HG03432 (cell line): ENCODE measurements around the gene ADK.
"Not testable (repeated sequence)": the region's sequence is repeated elsewhere in the genome, so short reads cannot be mapped to it uniquely, and the experiment has no call there.

Source experiments
- ATAC-seq: cut with Tn5 transposase; IDR thresholded peaks from one replicate; pipeline ENCODE4 v1.9.1; 2021; ENCODE audit warnings: mild to moderate bottlenecking, moderate library complexity; ENCODE audit not compliant: unreplicated experiment

ADK gene

GRCh38 chr10:74337330-74338016, 186.5 kb downstream of the ADK start:
- no peak for ATAC-seq

GRCh38 chr10:74342991-74343390, 192.0 kb downstream of the ADK start:
- no peak for ATAC-seq

DNA sequence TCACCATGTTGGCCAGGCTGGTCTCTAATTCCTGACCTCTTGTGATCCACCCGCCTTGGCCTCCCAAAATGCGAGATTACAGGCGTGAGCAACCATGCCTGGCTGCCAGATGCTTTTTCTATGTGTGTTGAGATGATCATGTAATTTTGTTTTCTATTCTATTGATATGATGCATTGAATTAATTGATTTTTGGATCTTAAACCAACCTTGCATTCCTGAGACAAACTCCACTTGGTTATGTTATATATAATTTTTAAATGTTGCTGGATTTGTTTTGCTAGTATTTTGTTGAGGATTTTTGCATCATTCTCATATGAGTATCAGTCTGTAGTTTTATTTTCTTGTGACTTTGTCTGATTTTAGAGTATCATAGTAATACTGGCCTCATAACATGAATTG, 192.8 kb downstream of the ADK start:
- ATAC-seq = no peak

DNA sequence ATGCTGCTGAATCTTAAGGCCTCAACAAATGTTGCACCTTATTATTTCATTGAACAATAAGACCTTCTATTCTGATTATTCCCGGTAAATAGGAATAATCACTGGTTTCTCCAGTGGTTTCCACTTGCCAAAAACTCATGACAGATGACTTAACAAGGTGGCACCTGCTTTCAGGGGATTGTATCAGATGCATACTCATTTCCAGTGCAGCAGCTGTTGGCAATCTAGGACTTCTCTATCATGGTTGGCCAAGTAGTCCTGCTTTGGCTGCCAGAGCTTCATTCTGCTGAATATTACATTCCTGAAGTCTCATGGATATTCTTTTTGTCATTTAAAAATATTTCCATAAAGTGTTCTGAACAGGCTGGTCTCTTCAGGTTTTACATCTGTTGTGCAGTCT, 193.3 kb downstream of the ADK start:
- no peak for ATAC-seq

DNA sequence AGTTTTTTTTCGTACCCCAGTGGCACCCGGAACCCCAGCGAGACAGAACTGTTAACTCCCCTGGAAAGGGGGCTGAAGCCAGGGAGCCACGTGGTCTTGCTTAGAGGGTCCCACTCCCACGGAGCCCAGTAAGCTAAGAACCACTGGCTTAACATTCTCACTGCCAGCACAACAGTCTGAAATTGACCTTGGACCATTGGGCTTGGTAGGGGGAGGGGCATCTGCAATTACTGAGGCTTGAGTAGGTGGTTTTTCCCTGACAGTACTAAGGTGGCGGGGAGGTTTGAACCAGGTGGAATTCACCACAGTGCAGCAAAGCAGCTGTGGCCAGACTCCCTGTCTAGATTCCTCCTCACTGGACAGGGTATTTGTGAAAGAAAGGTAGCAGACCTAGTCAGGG, 196.5 kb downstream of the ADK start:
- ATAC-seq = no peak

DNA sequence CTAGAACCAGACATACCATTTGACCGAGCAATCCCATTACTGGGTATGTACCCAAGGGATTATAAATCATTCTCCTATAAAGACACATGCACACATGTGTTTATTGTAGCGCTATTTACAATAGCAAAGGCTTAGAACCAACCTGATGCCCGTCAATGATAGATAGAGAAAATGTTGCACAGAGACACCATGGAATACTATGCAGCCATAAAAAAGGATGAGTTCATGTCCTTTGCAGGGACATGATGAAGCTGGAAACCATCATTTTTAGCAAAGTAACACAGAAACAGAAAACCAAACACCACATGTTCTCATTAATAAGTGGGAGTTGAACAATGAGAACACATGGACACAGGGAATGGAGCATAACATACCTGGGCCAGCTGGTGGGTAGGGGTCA, 202.0 kb downstream of the ADK start:
- not testable (repeated sequence) for ATAC-seq

DNA sequence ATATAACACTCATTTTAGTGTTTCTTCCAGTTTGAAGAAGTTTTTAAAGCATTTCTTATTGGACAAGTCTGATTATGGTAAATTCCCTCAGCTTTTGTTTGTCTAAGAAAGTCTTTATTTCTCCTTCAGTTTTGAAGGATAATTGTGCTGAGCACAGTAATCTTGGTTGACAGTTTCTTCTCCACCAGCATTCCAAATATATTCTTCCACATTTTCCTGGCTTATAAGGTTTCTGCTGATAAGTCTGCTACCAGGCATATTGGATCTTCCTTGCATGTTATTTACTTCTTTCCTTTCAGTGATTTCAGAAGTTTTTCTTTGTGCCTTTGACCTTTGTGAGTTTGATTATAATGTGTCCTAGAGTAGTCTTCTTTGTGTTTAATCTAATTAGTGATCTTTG, 210.7 kb downstream of the ADK start:
- no peak for ATAC-seq

DNA sequence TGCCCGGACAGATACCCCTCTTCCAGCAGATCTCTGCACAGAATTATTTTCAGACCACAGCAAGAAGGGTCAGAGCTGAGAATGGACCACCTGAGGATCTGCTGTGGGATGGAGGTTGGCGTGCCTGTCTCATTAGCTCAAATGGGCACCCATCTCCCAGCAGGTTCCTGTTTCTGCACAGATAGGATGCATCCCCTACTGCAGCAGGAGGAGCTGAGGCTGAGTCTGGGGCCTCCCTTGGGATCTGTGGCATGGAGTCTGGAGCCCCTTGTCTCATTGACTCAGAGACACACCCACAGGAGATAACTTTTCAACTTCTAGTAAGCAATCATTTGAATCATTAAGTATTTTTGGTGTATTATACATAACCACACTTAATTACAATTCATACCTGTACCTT, 212.7 kb downstream of the ADK start:
- no peak for ATAC-seq

- no peak for ATAC-seq
Measured at GRCh38 chr10:74365109-74365508, 214.1 kb downstream of the ADK start.

GRCh38 chr10:74371696-74372095, 220.7 kb downstream of the ADK start:
- ATAC-seq = no peak

- no peak for ATAC-seq
Measured at GRCh38 chr10:74373059-74373458, 222.0 kb downstream of the ADK start.

DNA sequence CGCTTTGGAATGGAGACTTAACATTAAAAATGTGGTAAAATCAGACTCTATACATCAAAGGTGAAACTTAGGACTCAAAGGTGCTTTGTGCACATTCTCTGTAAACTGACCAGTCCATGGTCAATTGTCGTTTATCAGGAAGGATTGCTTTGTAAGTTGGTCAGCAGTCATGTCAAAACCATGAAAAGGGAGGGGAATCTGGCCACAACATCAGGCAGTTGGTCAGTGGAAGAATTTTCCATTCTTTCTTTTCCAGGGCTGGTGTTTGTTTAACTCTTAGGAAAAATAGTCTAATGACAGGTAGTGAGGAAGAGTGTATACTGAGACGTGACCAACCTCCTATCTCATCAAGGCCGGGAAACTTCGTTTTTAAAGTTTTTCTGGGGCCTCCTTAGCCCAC, 226.5 kb downstream of the ADK start:
- ATAC-seq = no peak

DNA sequence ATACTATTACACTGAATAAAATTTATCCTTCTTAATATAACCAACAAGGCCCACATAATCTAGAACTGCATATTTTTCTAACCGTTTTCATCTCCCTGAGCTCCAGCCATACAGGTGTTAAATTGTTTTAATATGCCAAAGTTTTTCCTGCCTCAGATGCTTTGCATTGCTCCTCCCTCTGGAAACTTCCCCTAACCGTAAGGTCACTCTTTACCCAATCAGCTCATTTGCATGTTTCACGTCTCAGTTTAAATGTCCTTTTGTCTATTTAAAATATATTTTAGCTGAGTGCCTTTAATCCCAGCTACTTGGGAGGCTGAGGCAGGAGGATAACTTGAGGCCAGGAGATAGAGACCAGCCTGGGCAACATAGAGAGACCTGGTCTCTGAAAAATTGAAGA, 228.5 kb downstream of the ADK start:
- no peak for ATAC-seq

GRCh38 chr10:74380795-74381194, 229.8 kb downstream of the ADK start:
- no peak for ATAC-seq

GRCh38 chr10:74381291-74381853, 230.4 kb downstream of the ADK start:
- ATAC-seq = no peak

DNA sequence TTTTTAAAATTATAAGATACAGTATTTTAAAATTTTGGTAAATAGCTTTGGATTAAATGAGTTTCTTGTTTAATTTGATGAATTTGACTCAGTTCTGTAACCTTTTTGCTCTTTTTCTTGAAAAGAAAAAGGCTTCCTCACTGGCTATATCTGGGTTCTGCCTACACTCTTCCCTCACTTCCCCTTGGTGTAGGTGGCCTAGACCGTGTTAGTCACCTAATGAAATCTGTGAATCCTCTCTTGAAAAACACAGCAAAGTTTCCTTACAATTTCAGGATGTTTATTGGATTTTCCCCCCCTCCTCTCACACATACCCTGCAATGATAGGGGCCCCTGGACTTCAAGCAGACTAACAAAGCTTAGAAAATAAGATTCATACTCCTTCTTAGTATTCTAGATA, 231.6 kb downstream of the ADK start:
- ATAC-seq = no peak

GRCh38 chr10:74383642-74384041, 232.6 kb downstream of the ADK start:
- no peak for ATAC-seq

DNA sequence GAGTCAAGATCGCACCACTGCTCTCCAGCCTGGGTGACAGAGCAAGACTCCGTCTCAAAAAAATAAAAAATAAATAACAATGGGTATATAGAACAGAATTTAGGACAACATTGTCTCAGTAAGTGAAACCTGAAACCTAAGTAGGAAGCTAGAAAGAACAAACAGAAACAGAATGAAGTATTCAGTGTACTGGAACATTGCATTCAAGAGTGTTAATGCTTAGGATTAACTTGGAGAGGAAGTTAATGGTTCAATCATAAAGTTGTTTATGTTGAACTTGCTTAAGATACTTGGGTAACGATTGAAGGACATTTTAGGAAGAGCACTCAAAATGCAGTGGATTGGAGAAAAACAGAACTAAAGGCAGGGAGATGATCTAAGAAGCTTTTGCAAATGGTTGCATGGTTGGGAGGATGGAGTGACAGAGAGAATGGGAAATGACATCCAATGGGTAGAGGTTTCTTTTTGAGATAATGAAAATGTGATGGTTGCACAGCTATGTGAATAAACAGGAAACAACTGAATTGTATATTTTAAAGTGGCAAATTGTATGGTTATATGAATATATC, 233.7 kb downstream of the ADK start:
- ATAC-seq = no peak

DNA sequence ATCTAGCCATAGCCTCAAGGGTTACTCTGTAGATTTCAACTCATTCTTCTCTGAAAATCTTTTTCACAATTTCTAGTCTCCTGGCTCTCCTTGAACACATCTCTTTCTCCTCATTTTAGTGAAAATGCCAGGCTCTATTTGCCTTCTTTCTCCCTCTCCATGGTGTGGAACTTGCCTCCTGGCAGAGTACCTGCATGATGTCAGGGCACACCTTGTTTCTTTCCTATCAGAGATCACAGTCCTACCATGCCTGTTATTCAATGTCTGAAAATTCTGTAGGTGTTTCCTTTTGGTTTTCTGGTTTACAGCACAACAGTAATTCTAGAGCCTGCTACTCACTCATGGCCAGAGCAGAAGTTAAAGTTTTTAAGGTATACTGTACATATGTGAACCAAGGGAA, 237.8 kb downstream of the ADK start:
- no peak for ATAC-seq

DNA sequence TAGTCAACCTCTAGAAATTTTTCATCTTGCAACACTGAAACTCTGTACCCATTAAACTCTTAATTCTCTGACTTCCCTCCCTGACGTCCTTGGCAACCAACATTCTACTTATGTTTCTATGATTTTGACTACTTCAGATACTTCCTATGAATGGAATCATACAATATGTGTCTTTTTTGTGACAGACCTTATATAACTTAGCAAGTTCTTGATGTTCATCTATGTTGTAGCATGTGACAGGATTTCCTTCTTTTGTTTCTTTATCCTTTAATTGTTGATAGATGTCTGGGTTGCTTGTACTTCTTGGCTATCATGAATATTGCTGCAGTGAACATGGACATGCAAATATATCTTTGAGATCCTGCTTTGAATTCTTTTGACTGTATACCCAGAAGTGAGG, 240.8 kb downstream of the ADK start:
- no peak for ATAC-seq

DNA sequence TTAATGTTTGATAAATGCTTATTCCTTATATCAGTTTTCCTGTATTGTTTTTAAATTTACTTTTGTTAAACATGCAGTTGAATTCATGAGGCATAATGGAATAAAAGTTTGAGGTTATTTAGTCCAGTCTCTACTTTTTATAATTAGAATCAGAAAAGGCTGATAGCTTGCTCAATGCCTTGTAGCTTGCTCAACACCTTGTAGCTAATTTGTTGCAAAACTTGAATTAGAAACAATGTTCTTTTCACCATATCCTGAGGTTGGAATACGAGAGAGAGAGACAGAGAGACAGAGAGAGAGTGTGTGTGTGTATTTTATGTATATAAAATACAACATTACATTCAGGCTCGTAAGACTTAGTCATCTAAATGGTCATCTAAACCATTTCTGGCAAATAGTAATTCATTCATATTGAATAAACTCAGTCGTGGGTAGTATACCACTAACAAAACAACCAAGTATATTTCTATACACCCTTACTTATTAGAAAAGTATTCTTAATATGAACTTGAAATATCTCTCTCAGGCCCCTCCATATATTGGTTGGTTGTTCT, 243.5 kb downstream of the ADK start:
- ATAC-seq = no peak

DNA sequence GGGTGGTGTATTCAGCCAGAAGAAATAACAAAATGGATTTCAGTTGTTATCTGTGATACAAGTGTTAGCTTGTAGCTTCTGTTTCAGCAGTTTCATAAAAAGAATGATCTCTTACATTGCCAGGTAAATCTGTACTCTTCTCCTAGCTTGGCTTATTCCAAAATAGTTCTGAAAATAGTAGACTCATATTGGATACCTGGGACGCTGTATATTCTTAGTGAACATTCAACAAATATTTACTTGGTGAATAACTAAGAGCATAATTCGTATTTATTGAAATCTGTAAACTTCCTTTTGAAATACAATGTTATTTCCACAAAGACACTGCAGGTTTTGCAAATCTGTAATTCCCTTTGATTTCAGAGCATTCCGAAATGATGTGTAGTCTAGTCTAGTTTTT, 249.2 kb downstream of the ADK start:
- no peak for ATAC-seq
